ENCODE data around the gene HECTD3.
A peak's percentile ranks its signal among the peaks of the same experiment; 100 is the strongest.

Gene HECTD3

DNA sequence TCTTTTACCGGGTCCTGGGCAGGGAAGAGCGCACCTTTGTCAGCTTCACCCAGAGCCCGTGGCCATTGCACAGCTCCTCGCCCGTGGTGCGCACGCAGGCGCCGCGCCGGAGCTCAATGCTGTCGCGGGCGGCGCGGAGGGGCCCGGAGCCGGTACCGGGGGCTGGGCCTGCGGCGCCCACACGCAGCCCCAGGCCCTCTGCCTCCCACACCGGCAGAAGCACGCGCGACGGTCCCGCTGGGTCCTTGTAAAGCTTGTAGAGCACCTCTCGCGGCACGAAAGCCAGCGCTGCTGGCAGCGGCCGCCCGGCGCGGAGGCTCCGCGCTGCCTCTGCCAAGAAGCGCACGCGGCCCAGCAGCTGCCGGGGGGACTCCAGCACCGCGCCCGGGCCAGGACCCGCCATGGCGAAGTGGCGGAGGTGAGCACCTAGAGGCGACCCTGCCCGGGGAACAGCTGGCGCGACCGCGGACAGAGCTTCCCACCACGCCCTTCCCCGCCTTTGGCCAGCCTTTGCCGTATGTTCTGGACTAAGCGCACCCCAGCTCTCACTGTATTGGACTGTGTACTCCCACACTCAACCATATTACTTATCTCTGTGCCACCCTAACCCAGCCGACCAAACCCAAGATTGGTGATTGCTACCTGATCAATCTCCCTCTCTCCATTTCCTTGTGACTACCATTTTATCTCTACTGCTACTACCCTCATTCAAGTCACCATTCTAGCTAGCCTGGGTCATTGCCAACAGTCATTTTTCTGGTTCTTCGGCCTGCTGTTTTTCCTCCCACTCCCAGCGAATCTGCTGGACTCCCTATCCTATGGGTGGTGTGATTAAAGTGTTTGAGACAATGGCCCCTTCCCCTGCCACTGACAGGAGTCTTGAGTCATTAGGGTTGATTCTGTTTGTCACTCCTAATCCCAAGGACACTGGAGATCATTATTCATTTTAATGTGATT is at the start of gene HECTD3:
TSS of gene HECTD3 (minus strand) at position 470 of the 957 bp plus-strand sequence. CDS start at position 403, 67 bp downstream.
- DNase-seq (ENCODE audit: low read depth in 2 of 2) = peak in 1 of 2 donors; percentile 29

- DNase-seq (ENCODE audit: low read depth in 2 of 2) = no peak
Observed at GRCh38 chr1:45059829-45060228, 48.7 kb upstream of the HECTD3 start.

DNA sequence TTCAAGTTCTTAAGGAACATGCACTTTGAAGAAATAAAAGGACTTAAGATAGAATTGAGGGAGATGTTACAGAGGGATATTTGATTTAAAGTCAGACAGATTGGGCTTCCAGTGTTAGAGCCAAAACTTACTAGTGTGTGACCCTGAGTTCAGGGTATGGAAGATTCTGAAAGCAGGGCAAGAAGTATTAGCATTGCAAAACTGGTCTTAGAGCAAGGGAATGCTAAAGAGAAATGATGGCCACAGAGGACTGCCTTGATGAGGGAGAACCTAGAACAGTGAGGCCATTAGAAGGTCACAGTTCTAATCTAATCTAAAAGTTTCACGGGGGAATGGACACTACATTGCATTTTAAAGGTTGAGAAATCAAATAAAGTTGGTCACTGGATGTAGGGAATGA is 46.4 kb upstream of the HECTD3 start:
- DNase-seq (ENCODE audit: low read depth in 2 of 2) = no peak

DNA sequence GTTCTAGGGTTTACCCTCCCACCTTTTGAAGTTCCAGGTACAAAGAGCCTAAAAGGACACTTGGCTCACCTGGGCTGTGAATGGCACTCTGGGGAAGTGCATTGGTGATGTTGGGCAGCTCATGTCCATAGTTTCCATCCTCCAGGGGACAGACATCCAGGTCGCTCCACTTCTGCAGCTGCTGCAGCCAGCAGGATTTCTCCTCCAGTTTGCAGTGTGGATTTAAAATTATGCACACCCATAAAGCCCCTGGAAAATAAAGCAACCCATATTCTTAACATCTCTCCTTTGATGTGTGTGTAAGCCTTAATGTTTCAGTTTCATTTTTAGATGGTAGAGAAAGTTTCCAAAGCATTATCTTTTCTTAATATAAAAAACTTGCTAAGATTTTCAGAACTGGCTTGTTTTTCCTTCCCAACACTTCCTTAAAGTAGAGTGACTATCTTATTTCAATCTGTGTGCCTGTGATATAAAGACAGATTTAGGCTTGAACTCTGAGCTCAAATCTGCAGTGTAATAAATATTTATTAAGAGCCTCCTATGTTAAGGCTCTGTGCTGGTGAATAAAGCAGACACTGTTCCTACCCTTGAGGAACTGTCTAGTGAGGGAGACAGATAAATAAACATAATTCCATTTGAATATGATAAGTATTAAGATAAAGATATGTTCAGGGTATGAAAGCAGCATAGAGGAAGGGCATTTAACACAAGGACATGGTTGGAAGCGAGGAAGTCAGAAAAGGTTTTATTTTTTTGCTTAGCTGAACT is 40.1 kb upstream of the HECTD3 start:
- no peak for DNase-seq (ENCODE audit: low read depth in 2 of 2)

- no peak for DNase-seq (ENCODE audit: low read depth in 2 of 2)
Observed at GRCh38 chr1:45047032-45047431, 35.9 kb upstream of the HECTD3 start.

GRCh38 chr1:45044916-45045315 is 33.8 kb upstream of the HECTD3 start:
- no peak for DNase-seq (ENCODE audit: low read depth in 2 of 2)

DNA sequence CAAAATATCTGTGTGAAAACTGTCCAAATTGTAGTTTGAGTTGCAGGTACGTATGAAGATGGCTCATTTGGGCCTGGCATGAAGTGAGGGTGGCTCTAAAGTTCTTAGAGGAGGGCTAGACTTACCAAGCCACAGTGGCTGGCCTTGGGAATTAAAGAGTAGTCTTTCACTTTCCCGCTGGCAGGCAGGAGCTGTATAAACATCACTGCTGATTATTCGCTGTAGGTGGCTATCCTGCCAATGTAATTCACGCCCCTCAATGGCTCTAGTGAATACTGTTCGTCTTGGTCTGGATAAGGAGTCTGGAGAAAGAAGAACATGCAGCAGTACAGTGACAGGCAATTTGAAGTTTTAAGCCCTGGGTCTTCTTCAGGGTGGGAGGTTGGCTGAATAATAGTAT is 32.0 kb upstream of the HECTD3 start:
- no peak for DNase-seq (ENCODE audit: low read depth in 2 of 2)

DNA sequence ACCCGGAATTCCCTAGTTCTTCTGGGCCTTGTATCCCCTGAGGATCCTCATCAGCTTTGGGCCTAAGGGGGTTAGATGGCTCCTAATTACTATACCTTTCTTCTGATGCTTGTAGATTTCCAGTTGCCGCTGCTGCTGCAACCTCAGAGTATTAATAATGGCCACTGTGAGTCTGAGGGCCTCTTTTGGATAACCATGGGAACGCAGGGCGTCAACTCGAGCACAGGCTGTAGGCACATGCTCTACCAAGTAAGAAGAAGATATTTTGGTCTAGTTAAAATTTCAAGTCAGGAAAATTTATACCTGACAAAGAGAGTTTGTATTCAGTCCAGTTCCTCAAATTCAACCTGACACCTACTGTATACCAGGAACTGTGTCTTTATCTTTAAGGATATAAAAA is 29.2 kb upstream of the HECTD3 start:
- no peak for DNase-seq (ENCODE audit: low read depth in 2 of 2)

- no peak for DNase-seq (ENCODE audit: low read depth in 2 of 2)
Observed at GRCh38 chr1:45038661-45039364, 27.7 kb upstream of the HECTD3 start.

- no peak for DNase-seq (ENCODE audit: low read depth in 2 of 2)
Observed at GRCh38 chr1:45038240-45038639, 27.1 kb upstream of the HECTD3 start.

DNA sequence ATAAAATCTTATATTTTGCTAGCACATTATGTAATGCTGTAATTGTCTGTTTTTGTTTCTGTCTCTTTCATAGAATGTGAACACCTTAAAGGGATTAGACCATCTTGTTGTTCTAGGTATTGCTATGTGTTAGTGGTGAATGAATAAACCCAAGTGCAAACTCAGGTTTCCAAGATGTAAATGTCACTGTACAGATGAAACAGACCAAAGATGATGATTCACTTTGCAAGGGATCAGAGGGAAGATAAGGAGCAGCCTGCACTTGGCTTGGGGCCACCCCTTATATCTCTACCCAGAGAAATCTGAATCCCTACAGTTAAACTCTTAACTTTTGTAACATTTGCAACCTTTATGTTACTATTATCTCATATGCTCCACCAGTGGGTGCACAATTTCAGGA is 26.3 kb upstream of the HECTD3 start:
- no peak for DNase-seq (ENCODE audit: low read depth in 2 of 2)

- DNase-seq (ENCODE audit: low read depth in 2 of 2) = no peak
Observed at GRCh38 chr1:45035631-45036301, 24.6 kb upstream of the HECTD3 start.

GRCh38 chr1:45033356-45033755 is 22.2 kb upstream of the HECTD3 start:
- no peak for DNase-seq (ENCODE audit: low read depth in 2 of 2)

- no peak for DNase-seq (ENCODE audit: low read depth in 2 of 2)
Observed at GRCh38 chr1:45032837-45033236, 21.7 kb upstream of the HECTD3 start.

GRCh38 chr1:45026446-45026845 is 15.3 kb upstream of the HECTD3 start:
- DNase-seq (ENCODE audit: low read depth in 2 of 2) = no peak

DNA sequence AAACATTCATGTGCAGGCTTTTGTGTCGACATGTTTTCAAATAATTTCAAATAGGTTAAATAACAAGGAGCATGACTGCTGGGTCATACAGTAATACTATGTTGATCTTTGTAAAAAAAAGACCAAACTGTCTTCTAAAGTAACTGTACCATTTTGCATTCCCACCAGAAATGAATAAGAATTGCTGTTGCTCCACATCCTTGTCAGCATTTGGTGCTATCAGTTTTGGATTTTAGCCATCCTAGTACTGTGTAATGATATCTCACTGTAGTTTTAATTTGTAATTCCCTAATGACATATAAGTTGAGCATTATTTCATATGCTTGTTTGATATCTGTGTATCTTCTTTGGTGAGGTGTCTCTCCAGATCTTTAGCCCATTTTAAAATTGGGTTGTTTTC is 12.5 kb upstream of the HECTD3 start:
- no peak for DNase-seq (ENCODE audit: low read depth in 2 of 2)

GRCh38 chr1:45018599-45019230 is 7.6 kb upstream of the HECTD3 start:
- peak; percentile 29 to 34 for DNase-seq (ENCODE audit: low read depth in 2 of 2)

GRCh38 chr1:45016767-45017166 is 5.6 kb upstream of the HECTD3 start:
- no peak for DNase-seq (ENCODE audit: low read depth in 2 of 2)

DNA sequence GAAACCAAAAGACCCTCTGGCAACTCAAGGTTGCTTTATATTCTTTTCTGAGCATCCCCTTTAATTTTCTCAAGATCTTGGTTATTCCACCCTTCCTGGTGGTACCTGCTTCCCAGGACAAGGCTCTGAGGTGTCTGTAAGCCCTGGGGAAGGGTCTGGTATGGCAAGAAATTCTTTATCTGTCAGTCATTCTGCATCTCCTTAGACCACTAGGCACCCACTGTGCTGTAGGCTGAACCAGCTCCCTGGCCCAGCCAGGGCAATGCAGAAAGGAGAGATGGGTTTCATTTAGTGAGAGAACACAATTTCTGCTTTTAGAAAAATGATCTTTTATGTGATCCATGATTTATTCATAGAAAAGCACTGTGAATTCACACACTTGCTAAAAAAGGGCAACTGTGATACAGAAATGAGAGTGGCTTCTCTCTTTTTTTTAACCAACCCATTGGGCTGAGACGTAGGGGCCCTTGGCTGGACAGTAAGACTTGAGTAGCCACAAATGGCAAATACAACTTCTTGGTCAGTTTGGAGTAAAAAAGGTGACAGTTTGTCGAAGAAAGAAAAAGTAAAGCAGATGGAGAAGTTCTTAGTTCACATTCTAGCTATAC is 5.1 kb upstream of the HECTD3 start:
- DNase-seq (ENCODE audit: low read depth in 2 of 2) = no peak

- DNase-seq (ENCODE audit: low read depth in 2 of 2) = no peak
Observed at GRCh38 chr1:45015683-45016082, 4.6 kb upstream of the HECTD3 start.
